ENCODE data around the gene KIF20A.

- TF ChIP-seq CTCF (IDR thresholded peaks at IDR 0.05; ENCODE audit: low read depth, low read length, missing input control), result no peak
- no peak for TF ChIP-seq FOXA1 (IDR thresholded peaks at IDR 0.05)
- TF ChIP-seq RAD21 (IDR thresholded peaks at IDR 0.05), result no peak
- no peak for TF ChIP-seq JUND (IDR thresholded peaks at IDR 0.05)
- no peak for TF ChIP-seq REST (IDR thresholded peaks at IDR 0.05)
- TF ChIP-seq MAX (IDR thresholded peaks at IDR 0.05), result no peak
- no peak for TF ChIP-seq GABPA (IDR thresholded peaks at IDR 0.05 in 1 of 2, conservative IDR thresholded peaks at IDR 0.05 in 1 of 2)
Measured at GRCh38 chr5:138157626-138158025, 21.3 kb upstream of the KIF20A start.
